Measurements from ENCODE around the gene SCYGR1.

The SCYGR1 gene

GRCh38 chr2:227340106-227340505 lies 47.6 kb downstream of the SCYGR1 start:
- POLR2A ChIA-PET (ENCODE audit: low non-redundant PET) = no interaction called here
- CTCF ChIA-PET = no interaction called here
- no peak for TF ChIP-seq CTCF (conservative IDR thresholded peaks at IDR 0.05; ENCODE audit: low read depth)
- H3K27ac ChIP-seq = no peak overlapping the region
- DNase-seq (ENCODE audit: low spot score) = no peak

GRCh38 chr2:227339098-227339599 lies 48.6 kb downstream of the SCYGR1 start:
- no peak for TF ChIP-seq CTCF (conservative IDR thresholded peaks at IDR 0.05; ENCODE audit: low read depth)
- ChIA-PET CTCF (no interaction called here), POLR2A (ENCODE audit: low non-redundant PET) (no interaction called here)
- DNase-seq (ENCODE audit: low spot score) = no peak
- no peak overlapping the region for H3K27ac ChIP-seq

Measured in RWPE1 (cell line).